IMR-90 (cell line): Measurements from ENCODE around the gene CARNS1. TPM values are rescaled to one million over a fixed set of nuclear protein-coding genes. Genes with fewer than 3 reads are reported as not detected.

Experiments used
- ATAC-seq: fragments of 200-7000 bp; cut with Tn5 transposase; 2 replicates; pipeline ENCODE4 v1.9.1; 2020; ENCODE audit warnings: low read depth, mild to moderate bottlenecking, moderate library complexity
- BruUV-seq: library from RNA; stranded (reverse); fragments of 400-500 nt; replicated peaks from 2 replicates; lab custom pipeline; 2021; lab: Mats Ljungman, UMichigan
- CTCF ChIA-PET: fragments of 300-600 bp; formaldehyde crosslinking; extraction: SDS; loops from one replicate; lab custom pipeline; 2021; ENCODE audit warnings: antibody characterized with exemption; lab: Yijun Ruan, JAX
- POLR2A ChIA-PET: fragments of 300-600 bp; sonication (Branson Sonifier 250); formaldehyde crosslinking; loops from one replicate; lab custom pipeline; 2022; ENCODE audit warnings: antibody characterized with exemption; ENCODE audit not compliant: unreplicated experiment; lab: Charles Lee
- DNase-seq: peaks from one replicate; pipeline ENCODE4 v3.0.0; 2013
- H2AFZ ChIP-seq: replicated peaks from 2 replicates; pipeline ENCODE3; 2013; ENCODE audit warnings: low read length, mild to moderate bottlenecking; ENCODE audit not compliant: poor library complexity
- H2AK5ac ChIP-seq: 2 replicates; pipeline ENCODE4 v1.6.1; 2013; ENCODE audit warnings: low read depth, low read length, inconsistent platforms
- H2AK9ac ChIP-seq: replicated peaks from 2 replicates; pipeline ENCODE3; 2013; ENCODE audit warnings: mild to moderate bottlenecking, low read depth, low read length, moderate library complexity; ENCODE audit not compliant: poor library complexity
- H2BK120ac ChIP-seq: 2 replicates; pipeline ENCODE4 v1.6.1; 2013; ENCODE audit warnings: low read depth, low read length, inconsistent platforms
- H2BK15ac ChIP-seq: 3 replicates; pipeline ENCODE4 v1.6.1; 2013; ENCODE audit warnings: low read depth, low read length, inconsistent platforms
- H2BK20ac ChIP-seq: 2 replicates; pipeline ENCODE4 v1.6.1; 2013; ENCODE audit warnings: low read depth, mild to moderate bottlenecking, inconsistent platforms, low read length, moderate library complexity
- H2BK5ac ChIP-seq: 2 replicates; pipeline ENCODE4 v1.6.1; 2013; ENCODE audit warnings: mild to moderate bottlenecking, low read depth, low read length, inconsistent platforms; ENCODE audit not compliant: poor library complexity, severe bottlenecking
- H3K14ac ChIP-seq: replicated peaks from 2 replicates; pipeline ENCODE4 v1.6.1; 2013; ENCODE audit warnings: low read depth, low read length, inconsistent platforms
- H3K18ac ChIP-seq: 2 replicates; pipeline ENCODE4 v1.6.1; 2013; ENCODE audit warnings: low read depth, low read length, control low read depth
- H3K23ac ChIP-seq: 2 replicates; pipeline ENCODE4 v1.6.1; 2013; ENCODE audit warnings: low read depth, low read length, inconsistent platforms
- H3K27ac ChIP-seq: 2 replicates; pipeline ENCODE4 v1.5.1; 2013; ENCODE audit warnings: mild to moderate bottlenecking, control low read depth, low read length; ENCODE audit not compliant: insufficient read depth
- H3K27me3 ChIP-seq: 2 replicates; pipeline ENCODE4 v1.6.1; 2013; ENCODE audit warnings: low read length; ENCODE audit not compliant: control insufficient read depth, insufficient read depth
- H3K36me3 ChIP-seq: 2 replicates; pipeline ENCODE4 v1.6.1; 2013; ENCODE audit warnings: low read length, mixed read lengths; ENCODE audit not compliant: control insufficient read depth, insufficient read depth
- H3K4ac ChIP-seq: 2 replicates; pipeline ENCODE4 v1.6.1; 2013; ENCODE audit warnings: low read depth, low read length, inconsistent platforms
- H3K4me1 ChIP-seq: 2 replicates; pipeline ENCODE4 v1.6.1; 2013; ENCODE audit warnings: low read length, mixed read lengths; ENCODE audit not compliant: control insufficient read depth, insufficient read depth
- H3K4me2 ChIP-seq: 2 replicates; pipeline ENCODE4 v1.6.1; 2013; ENCODE audit warnings: low read depth, mild to moderate bottlenecking, control low read depth, low read length, moderate library complexity
- H3K4me3 ChIP-seq: 2 replicates; pipeline ENCODE4 v1.5.1; 2013; ENCODE audit warnings: low read depth, mild to moderate bottlenecking, control low read depth, low read length, moderate library complexity; ENCODE audit not compliant: insufficient read depth
- H3K56ac ChIP-seq: 2 replicates; pipeline ENCODE4 v1.6.1; 2013; ENCODE audit warnings: low read length, inconsistent platforms; ENCODE audit not compliant: insufficient read depth; ENCODE audit errors: extremely low read depth
- H3K79me1 ChIP-seq, 2 experiments: 2 replicates each; pipeline ENCODE4 v1.6.1; 2013; ENCODE audit warnings: low read length in 2 of 2, inconsistent platforms in 1 of 2, low read depth in 1 of 2
- H3K9ac ChIP-seq: 2 replicates; pipeline ENCODE4 v1.6.1; 2013; ENCODE audit warnings: low read depth, low read length, control low read depth
- H3K9me1 ChIP-seq: 2 replicates; pipeline ENCODE4 v1.6.1; 2013; ENCODE audit warnings: low read length, inconsistent platforms; ENCODE audit not compliant: insufficient read depth
- H3K9me3 ChIP-seq: 2 replicates; pipeline ENCODE4 v1.6.1; 2013; ENCODE audit warnings: low read length; ENCODE audit not compliant: control insufficient read depth, insufficient read depth
- H4K20me1 ChIP-seq: 2 replicates; pipeline ENCODE4 v1.6.1; 2013; ENCODE audit warnings: low read length, inconsistent platforms; ENCODE audit not compliant: insufficient read depth
- H4K5ac ChIP-seq: 2 replicates; pipeline ENCODE4 v1.6.1; 2013; ENCODE audit warnings: mild to moderate bottlenecking, low read depth, low read length, control low read depth
- H4K8ac ChIP-seq, 2 experiments: 2 replicates each; pipeline ENCODE4 v1.6.1; 2013; ENCODE audit warnings: low read depth in 2 of 2, low read length in 2 of 2, control low read depth in 1 of 2, inconsistent platforms in 1 of 2
- H4K91ac ChIP-seq: 2 replicates; pipeline ENCODE4 v1.6.1; 2013; ENCODE audit warnings: low read depth, low read length, inconsistent platforms; ENCODE audit not compliant: insufficient read depth
- BHLHE40 ChIP-seq: fragments of 150-350 bp; IDR thresholded peaks from 2 replicates; pipeline ENCODE4 v1.6.1; 2016; ENCODE audit warnings: mild to moderate bottlenecking, low read depth, low read length
- CEBPB ChIP-seq: IDR thresholded peaks from 2 replicates; pipeline ENCODE4 v1.6.1; 2012; ENCODE audit warnings: low read depth, low read length, improper control_type of control experiment
- CHD1 ChIP-seq: IDR thresholded peaks from 2 replicates; pipeline ENCODE4 v1.6.1; 2012; ENCODE audit warnings: low read depth, low read length, improper control_type of control experiment
- FOS ChIP-seq: fragments of 150-350 bp; IDR thresholded peaks from 2 replicates; pipeline ENCODE4 v1.6.1; 2016; ENCODE audit warnings: low read depth, low read length
- MAFK ChIP-seq: IDR thresholded peaks from 2 replicates; pipeline ENCODE4 v1.6.1; 2012; ENCODE audit warnings: low read depth, low read length, improper control_type of control experiment
- MXI1 ChIP-seq: IDR thresholded peaks from 2 replicates; pipeline ENCODE4 v1.6.1; 2012; ENCODE audit warnings: low read depth, mild to moderate bottlenecking, low read length, moderate library complexity, borderline replicate concordance
- NFE2L2 ChIP-seq: fragments of 150-350 bp; IDR thresholded peaks from 2 replicates; pipeline ENCODE4 v1.6.1; 2016; ENCODE audit warnings: low read depth, mild to moderate bottlenecking, low read length
- POLR2A ChIP-seq: IDR thresholded peaks from 2 replicates; pipeline ENCODE4 v1.6.1; 2012; ENCODE audit warnings: mild to moderate bottlenecking, low read depth, low read length
- RAD21 ChIP-seq: IDR thresholded peaks from 2 replicates; pipeline ENCODE4 v1.6.1; 2012; ENCODE audit warnings: low read length, improper control_type of control experiment
- RCOR1 ChIP-seq: IDR thresholded peaks from 2 replicates; pipeline ENCODE4 v1.6.1; 2012; ENCODE audit warnings: mild to moderate bottlenecking, low read length, improper control_type of control experiment; ENCODE audit not compliant: insufficient replicate concordance
- RFX5 ChIP-seq: IDR thresholded peaks from 2 replicates; pipeline ENCODE4 v1.8.0; 2012; ENCODE audit warnings: low read depth, mild to moderate bottlenecking, low read length, moderate library complexity
- SMC3 ChIP-seq: fragments of 150-350 bp; IDR thresholded peaks from 2 replicates; pipeline ENCODE4 v1.6.1; 2016; ENCODE audit warnings: low read depth, mild to moderate bottlenecking, antibody characterized with exemption, low read length, moderate library complexity
- WGBS, 2 experiments: methylation state at CpG; one replicate each; pipeline versions ENCODE4 v1.1.5 to v1.1.7; 2013; ENCODE audit warnings: missing lambda C conversion rate in 2 of 2; ENCODE audit not compliant: insufficient read length in 1 of 2; ENCODE audit errors: extremely low coverage in 2 of 2; 5-methylcytosine and 5-hydroxymethylcytosine counted together
- dilution Hi-C: fragments of 300-500 bp; cut with HindIII; formaldehyde crosslinking; loops from one replicate; pipeline ENCODE4 v1.14.3; 2018; ENCODE audit warnings: low sequenced_read_pairs; ENCODE audit not compliant: unreplicated experiment
- in situ Hi-C: fragments of 300-500 bp; cut with MboI; formaldehyde crosslinking; loops from 3 replicates; pipeline ENCODE4 v1.14.3; 2019; ENCODE audit warnings: low sequenced_read_pairs, inconsistent platforms, mixed read lengths
- intact Hi-C: fragments of 100-400 bp; cut with micrococcal nuclease; formaldehyde crosslinking; loops from 2 replicates; pipeline ENCODE4 v1.10.0; 2022
- polyA plus RNA-seq, 3 experiments: library from polyadenylated mRNA; depleted of rRNA; stranded (reverse); fragments of >200 nt; gene quantifications; 2 replicates each; pipeline ENCODE4 v1.2.3, GENCODE V29; 2012; ENCODE audit warnings: low replicate concordance in 1 of 3
- total RNA-seq: library from RNA; depleted of rRNA; stranded (reverse); fragments of >200 nt; gene quantifications from 2 replicates; pipeline ENCODE4 v1.2.3, GENCODE V29; 2012
- TF ChIP-seq, protein P1 (sequence below): fragments of 150-350 bp; IDR thresholded peaks from 2 replicates; pipeline ENCODE4 v1.6.1; 2017; ENCODE audit warnings: mild to moderate bottlenecking, antibody characterized with exemption, low read length, low read depth
- TF ChIP-seq, protein P2 (sequence below): conservative IDR thresholded peaks from 2 replicates; pipeline ENCODE4 v1.5.1; 2012; ENCODE audit warnings: mild to moderate bottlenecking, low read depth, low read length, improper control_type of control experiment
- TF ChIP-seq, protein P3 (sequence below): fragments of 150-350 bp; IDR thresholded peaks from 2 replicates; pipeline ENCODE4 v1.6.1; 2016; ENCODE audit warnings: low read depth, mild to moderate bottlenecking, low read length, moderate library complexity, borderline replicate concordance

CARNS1 gene
- total and polyA plus RNA-seq, 2 of the 4 experiments (the other 2 are of a cell fraction): under 0.01 to 0.32 TPM

DNA sequence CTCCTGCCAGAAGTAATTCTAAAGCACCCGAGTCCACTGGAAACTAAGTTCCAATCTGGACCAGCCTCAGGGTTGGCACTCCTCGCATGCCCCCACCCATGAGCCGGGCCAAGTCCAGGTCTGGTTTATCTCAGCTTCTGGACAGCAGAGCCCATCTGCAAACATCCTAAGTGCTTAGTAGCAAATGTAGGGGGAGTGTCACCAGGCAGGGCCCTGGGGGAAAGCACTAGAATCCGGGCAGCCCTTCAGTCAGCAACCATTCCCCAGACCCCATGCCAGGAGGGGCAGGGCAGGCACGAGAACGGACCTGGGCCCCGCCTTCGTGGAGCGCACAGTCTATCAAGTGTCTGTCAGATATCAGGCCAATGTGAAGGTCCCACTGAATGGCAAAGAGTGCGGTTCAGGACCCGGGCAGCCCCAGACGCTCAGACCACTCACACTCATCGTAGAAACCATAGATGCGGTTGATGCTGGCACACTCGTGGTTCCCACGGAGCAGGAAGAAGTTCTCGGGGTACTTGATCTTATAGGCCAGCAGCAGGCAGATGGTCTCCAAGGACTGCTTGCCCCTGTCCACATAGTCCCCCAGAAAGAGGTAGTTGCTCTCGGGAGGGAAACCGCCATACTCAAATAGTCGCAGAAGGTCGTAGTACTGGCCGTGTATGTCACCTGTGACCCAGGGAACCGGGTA lies 15.1 kb upstream of the CARNS1 start:
- no peak overlapping the region for H2BK120ac ChIP-seq
- H3K79me1 ChIP-seq: peaks cover 17 to 35% of the 10 kb centered on the region in 2 experiments; a peak in 3 of 4 replicates
- H2AK5ac ChIP-seq: peak overlapping the region; percentile 66
- BruUV-seq: no TSS peak
- peak overlapping the region in 1 of 2 experiments; percentile 86; a peak in 1 of 4 replicates for H4K8ac ChIP-seq
- dilution Hi-C loops: no loop called here
- 51% methylated on average over 12 of the region's 23 CpGs; no CpG with 5 or more reads in 1 of the 2 experiments for WGBS, 2 experiments
- H4K91ac ChIP-seq: peak overlapping the region; percentile 2; the same call in 1 of the 2 replicates
- no peak overlapping the region for H2BK15ac ChIP-seq
- DNase-seq (no peak), ATAC-seq (no peak)
- peaks cover 33% of the 10 kb centered on the region for H4K20me1 ChIP-seq
- no peak overlapping the region for H2BK20ac ChIP-seq
- H2AK9ac ChIP-seq: peak overlapping the region; percentile 99
- no peaks in the 10 kb centered on the region for H3K27me3 ChIP-seq
- POLR2A ChIA-PET: interaction anchor here (0.5 to 1.2 kb wide), 2 partner anchors 44 to 69 kb away, joined by 4 to 7 read pairs; partner anchors contain the start of gene TMEM134
- peak overlapping the region; percentile 98 for H3K4me2 ChIP-seq
- no peaks in the 10 kb centered on the region for H3K9me3 ChIP-seq
- peaks cover 13% of the 10 kb centered on the region for H3K4me1 ChIP-seq
- H2BK5ac ChIP-seq: peak overlapping the region; percentile 5
- H3K4ac ChIP-seq: peak overlapping the region; percentile 76
- H3K18ac ChIP-seq: no peak overlapping the region
- peaks cover 41% of the 10 kb centered on the region for H3K36me3 ChIP-seq
- peak overlapping the region; percentile 89 for H3K14ac ChIP-seq
- peak overlapping the region; percentile 86 for H3K23ac ChIP-seq
- intact Hi-C loops: loop anchor here (2.0 kb wide), 1 partner anchor 108 kb away; the partner anchor contains the start of gene CDK2AP2
- peak overlapping the region; percentile 87 for H3K27ac ChIP-seq
- in situ Hi-C loops: no loop called here
- peak overlapping the region; percentile 72 for H3K4me3 ChIP-seq
- H3K9ac ChIP-seq: peak overlapping the region; percentile 84
- H2AFZ ChIP-seq: peak overlapping the region; percentile 8
- no peaks in the 10 kb centered on the region for H3K9me1 ChIP-seq
- CTCF ChIA-PET: interaction anchor here (0.7 kb wide), 1 partner anchor 73 kb away, joined by 3 read pairs; no protein-coding TSS in a partner anchor
- H3K56ac ChIP-seq: no peak overlapping the region; the same call in none of the 2 replicates
- H4K5ac ChIP-seq: no peak overlapping the region
- no peak for TF ChIP-seq MXI1
- TF ChIP-seq RFX5: no peak
- TF ChIP-seq, protein P1, sequence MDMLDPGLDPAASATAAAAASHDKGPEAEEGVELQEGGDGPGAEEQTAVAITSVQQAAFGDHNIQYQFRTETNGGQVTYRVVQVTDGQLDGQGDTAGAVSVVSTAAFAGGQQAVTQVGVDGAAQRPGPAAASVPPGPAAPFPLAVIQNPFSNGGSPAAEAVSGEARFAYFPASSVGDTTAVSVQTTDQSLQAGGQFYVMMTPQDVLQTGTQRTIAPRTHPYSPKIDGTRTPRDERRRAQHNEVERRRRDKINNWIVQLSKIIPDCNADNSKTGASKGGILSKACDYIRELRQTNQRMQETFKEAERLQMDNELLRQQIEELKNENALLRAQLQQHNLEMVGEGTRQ: no peak
- TF ChIP-seq FOS: no peak
- no peak for TF ChIP-seq MAFK
- TF ChIP-seq BHLHE40: no peak
- no peak for TF ChIP-seq CHD1
- no peak for TF ChIP-seq CEBPB
- TF ChIP-seq, protein P2, sequence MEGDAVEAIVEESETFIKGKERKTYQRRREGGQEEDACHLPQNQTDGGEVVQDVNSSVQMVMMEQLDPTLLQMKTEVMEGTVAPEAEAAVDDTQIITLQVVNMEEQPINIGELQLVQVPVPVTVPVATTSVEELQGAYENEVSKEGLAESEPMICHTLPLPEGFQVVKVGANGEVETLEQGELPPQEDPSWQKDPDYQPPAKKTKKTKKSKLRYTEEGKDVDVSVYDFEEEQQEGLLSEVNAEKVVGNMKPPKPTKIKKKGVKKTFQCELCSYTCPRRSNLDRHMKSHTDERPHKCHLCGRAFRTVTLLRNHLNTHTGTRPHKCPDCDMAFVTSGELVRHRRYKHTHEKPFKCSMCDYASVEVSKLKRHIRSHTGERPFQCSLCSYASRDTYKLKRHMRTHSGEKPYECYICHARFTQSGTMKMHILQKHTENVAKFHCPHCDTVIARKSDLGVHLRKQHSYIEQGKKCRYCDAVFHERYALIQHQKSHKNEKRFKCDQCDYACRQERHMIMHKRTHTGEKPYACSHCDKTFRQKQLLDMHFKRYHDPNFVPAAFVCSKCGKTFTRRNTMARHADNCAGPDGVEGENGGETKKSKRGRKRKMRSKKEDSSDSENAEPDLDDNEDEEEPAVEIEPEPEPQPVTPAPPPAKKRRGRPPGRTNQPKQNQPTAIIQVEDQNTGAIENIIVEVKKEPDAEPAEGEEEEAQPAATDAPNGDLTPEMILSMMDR: no peak
- no peak for TF ChIP-seq NFE2L2
- no peak for TF ChIP-seq SMC3
- no peak for TF ChIP-seq RAD21
- TF ChIP-seq, protein P3, sequence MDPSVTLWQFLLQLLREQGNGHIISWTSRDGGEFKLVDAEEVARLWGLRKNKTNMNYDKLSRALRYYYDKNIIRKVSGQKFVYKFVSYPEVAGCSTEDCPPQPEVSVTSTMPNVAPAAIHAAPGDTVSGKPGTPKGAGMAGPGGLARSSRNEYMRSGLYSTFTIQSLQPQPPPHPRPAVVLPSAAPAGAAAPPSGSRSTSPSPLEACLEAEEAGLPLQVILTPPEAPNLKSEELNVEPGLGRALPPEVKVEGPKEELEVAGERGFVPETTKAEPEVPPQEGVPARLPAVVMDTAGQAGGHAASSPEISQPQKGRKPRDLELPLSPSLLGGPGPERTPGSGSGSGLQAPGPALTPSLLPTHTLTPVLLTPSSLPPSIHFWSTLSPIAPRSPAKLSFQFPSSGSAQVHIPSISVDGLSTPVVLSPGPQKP: no peak
- TF ChIP-seq POLR2A: no peak
- no peak for TF ChIP-seq RCOR1
